DMS53 treated with DMSO at 0.1 percent for 48 hours (cell line): ENCODE measurements around the gene CIAO2A.
"Not testable (repeated sequence)": the region's sequence is repeated elsewhere in the genome, so short reads cannot be mapped to it uniquely, and the experiment has no call there.

Experiments used
- DNase-seq: peaks from one replicate; lab custom pipeline; 2025; ENCODE audit not compliant: unreplicated experiment; lab: John Stamatoyannopoulos, UW

CIAO2A gene

GRCh38 chr15:64072812-64073211 is 20.8 kb downstream of the CIAO2A start:
- no peak for DNase-seq

DNA sequence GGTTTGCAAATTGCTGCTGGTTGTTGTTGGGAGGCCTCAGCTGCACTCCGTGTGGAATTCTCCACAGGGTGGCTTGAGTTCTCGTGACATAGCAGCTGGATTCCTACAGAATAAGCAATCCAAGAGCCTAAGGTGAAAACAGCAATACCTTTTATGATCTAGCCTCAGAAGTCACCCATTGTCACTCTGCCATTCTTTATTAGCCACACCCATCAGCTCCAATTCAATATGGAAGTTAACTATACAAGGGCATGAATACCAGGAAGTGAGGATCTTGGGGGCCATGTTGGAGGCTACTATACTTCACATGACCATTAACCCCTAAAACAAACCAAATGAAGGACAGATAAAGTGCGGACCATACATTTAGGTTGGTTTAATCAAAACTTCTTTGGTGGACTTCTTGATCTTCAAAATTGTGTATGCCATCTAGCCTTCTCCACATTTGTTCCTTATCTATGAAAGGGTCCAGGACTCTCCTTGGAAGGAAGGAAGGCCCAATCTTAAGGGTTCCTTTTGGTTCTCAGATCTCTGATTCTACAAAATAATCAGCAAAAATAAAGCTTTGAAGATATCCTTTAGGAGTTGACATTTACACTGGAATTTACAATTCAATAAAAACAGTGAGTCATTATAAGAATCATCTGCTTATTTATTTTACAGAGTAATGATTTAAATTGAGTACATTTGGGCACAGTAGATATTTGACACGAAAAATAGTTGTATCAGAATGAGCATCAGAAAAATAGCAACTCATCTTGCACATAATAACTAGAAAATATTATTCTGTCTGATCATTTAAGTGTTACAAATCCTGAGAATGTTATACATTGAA is 21.5 kb downstream of the CIAO2A start:
- no peak for DNase-seq

GRCh38 chr15:64070965-64071851 is 22.4 kb downstream of the CIAO2A start:
- no peak for DNase-seq

GRCh38 chr15:64070106-64070505 is 23.5 kb downstream of the CIAO2A start:
- DNase-seq: no peak

GRCh38 chr15:64068133-64068532 is 25.5 kb downstream of the CIAO2A start:
- DNase-seq: no peak

GRCh38 chr15:64067564-64068030 is 26.0 kb downstream of the CIAO2A start:
- peak; percentile 53 for DNase-seq

- DNase-seq: no peak
Measured at GRCh38 chr15:64066451-64066850, 27.2 kb downstream of the CIAO2A start.

DNA sequence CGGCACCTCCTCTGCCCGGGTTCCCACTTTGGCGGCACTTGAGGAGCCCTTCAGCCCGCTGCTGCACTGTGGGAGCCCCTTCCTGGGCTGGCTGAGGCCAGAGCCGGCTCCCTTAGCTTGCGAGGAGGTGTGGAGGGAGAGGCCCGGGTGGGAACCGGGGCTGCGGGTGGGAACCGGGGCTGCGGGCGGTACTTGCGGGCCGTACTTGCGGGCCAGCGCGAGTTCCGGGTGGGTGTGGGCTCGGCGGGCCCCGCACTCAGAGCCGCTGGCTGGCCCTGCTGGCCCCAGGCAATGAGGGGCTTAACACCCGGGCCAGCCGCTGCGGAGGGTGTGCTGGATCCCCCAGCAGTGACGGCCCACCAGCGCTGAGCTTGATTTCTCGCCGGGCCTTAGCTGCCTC is 32.9 kb downstream of the CIAO2A start:
- DNase-seq: no peak

GRCh38 chr15:64059104-64059503 is 34.5 kb downstream of the CIAO2A start:
- not testable (repeated sequence) for DNase-seq

DNA sequence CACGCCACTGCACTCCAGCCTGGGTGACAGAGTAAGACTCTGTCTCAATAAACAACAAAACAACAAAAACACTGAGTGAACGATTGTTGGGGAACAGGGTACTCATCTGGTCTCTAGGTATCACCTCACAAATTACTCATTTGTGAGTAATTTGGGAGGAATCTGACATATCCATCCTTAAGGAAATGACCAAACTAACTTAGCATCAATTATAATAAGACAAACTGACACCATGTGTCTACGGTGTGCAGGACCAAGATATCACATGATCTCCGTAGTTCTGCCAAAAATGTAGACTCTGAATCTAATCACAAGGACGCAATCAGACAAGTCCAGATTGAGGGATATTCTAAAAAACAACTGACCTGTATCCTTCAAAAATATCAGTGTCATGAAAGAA is 35.4 kb downstream of the CIAO2A start:
- no peak for DNase-seq

DNA sequence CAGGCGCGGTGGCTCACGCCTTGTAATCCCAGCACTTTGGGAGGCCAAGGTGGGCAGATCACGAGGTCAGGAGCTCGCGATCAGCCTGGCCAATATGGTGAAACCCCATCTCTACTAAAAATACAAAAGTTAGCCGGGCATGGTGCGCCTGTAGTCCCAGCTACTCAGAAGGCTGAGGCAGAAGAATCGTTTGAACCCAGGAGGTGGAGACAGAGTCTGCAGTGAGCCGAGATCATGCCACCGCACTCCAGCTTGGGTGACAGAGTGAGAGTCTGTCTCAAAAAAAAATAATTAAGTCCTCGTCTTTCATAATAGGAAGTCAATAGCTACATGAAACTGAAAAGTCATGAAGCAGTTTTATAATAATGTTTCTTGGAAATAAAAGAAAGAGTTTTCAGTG is 40.0 kb downstream of the CIAO2A start:
- not testable (repeated sequence) for DNase-seq

DNA sequence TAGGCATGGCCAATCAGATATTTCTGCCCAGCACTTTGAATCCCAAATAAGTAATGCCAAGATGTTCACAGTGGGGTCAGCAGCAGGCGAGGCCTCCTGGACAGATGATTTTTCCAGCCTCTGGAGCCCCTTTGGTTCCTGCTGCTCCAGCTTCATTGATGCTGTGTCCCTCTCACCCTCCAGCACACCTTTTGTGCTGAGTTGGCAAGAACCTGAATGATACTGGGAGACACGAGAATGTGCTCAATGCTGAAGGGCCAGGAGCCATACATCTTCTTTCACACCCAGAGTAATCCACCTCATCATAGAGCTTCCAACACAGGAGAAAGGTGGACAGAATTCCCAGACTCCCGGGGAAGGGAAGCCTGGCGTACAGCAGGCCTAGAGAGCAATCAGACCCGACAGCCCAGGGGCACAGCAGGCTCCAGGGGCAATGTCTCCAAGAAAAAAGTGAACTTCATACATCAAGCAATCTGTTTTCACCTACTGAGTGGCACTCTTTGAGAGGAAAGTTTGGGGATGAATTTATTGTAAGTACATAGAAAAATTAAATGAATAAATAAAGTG is 40.6 kb downstream of the CIAO2A start:
- DNase-seq: no peak

GRCh38 chr15:64051407-64052259 is 42.0 kb downstream of the CIAO2A start:
- no peak for DNase-seq

DNA sequence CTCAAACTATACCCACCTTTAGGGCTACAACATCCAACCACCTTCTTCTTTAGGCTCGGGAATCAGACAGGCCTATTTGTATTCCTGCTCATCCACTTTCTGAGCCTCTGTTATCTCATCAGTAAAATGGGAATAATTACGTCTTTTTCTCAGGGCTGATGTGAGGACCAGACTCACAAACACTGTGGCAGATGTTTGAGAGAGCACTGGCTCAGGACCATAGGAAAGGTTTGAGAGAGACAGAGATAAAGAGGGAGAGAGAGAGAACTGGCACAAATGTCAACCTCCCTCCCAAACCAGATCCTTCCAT is 42.6 kb downstream of the CIAO2A start:
- no peak for DNase-seq

- peak; percentile 88 for DNase-seq
Measured at GRCh38 chr15:64050281-64051092, 43.2 kb downstream of the CIAO2A start.

- no peak for DNase-seq
Measured at GRCh38 chr15:64048781-64049460, 44.7 kb downstream of the CIAO2A start.

DNA sequence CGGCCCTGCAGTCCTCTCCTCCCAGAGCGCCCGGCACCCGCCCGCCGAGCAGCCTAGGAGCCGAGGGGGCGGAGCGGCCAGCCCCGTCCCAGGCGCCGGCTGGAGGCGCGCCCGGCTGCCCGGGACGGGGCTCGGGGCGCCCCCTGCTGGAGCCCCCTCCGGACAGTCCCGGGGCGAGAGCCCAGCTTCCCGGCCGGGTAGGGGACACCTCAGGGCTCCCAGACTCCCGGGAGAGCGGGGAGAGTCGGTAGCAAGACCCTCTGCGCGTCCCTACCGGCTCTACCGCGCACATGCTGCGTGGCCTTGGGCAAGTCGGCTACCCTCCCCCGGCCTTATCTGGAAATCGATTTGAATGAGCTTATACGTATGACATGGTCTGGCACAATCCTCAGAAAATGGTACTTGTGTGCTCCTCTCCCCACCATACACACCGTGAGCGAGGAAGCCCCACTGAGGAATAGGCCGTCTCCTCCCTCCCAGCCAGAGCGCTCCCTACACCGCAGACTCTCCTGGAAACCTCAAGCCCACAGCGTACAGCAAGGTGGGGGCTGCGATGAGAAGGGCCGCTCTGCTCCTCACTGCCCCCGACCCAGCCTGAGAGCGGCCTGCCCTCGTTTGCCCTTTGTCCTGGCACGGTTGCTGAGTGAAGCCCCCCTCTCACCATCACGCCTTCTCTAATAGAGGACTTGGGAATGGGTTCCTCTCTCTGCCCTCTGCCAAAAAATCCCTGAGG is 47.1 kb downstream of the CIAO2A start, which contains the start of gene DAPK2:
DAPK2 (minus strand) TSS at position 65 of the 733 bp plus-strand sequence. CDS start 6,224 bp downstream, outside the sequence.
- DNase-seq: no peak

DNA sequence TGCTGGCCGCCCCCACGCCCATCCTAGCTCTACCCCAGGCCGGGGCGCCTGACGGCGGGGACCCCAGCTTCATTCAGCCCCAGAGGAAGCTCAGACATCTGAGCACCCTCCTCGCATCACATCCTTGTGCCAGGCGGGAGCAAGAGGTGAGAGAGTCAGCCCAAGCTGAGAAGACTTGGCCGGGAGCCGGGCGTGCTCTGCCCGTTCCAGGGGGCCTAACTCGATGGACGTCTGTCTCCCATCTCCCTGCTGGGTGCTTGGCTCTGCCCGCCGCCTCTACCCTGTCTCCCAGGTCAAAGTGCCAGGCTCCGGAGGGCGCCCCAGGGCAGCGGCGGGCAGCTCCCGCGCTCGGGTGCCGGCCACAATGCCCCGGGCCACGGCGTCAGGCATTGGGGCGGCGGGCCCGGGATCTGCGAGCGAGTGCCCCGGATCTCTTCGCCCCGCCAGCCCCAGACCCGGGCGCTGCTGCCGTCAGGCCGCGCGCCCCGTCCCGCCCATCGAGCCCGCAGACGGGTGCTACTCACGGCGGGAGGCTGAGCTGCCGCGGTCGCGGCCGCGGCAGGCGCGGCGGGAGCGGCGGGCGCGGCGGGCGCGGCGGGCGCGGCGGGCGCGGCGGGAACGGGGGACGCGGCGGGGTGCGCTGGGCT is 47.7 kb downstream of the CIAO2A start:
- DNase-seq: no peak
